IMR-90 (cell line): ENCODE data around the gene CATSPER3. TPM values are rescaled to one million over a fixed set of nuclear protein-coding genes. Genes with fewer than 3 reads are reported as not detected.
A peak's percentile ranks its signal among the peaks of the same experiment; 100 is the strongest.

Source experiments
- ATAC-seq: fragments of 200-7000 bp; cut with Tn5 transposase; 2 replicates; pipeline ENCODE4 v1.9.1; 2020; ENCODE audit warnings: low read depth, mild to moderate bottlenecking, moderate library complexity
- BruUV-seq: library from RNA; stranded (reverse); fragments of 400-500 nt; replicated peaks from 2 replicates; lab custom pipeline; 2021; lab: Mats Ljungman, UMichigan
- CTCF ChIA-PET: fragments of 300-600 bp; formaldehyde crosslinking; extraction: SDS; loops from one replicate; lab custom pipeline; 2021; ENCODE audit warnings: antibody characterized with exemption; lab: Yijun Ruan, JAX
- POLR2A ChIA-PET: fragments of 300-600 bp; sonication (Branson Sonifier 250); formaldehyde crosslinking; loops from one replicate; lab custom pipeline; 2022; ENCODE audit warnings: antibody characterized with exemption; ENCODE audit not compliant: unreplicated experiment; lab: Charles Lee
- DNase-seq: peaks from one replicate; pipeline ENCODE4 v3.0.0; 2013
- H2AFZ ChIP-seq: replicated peaks from 2 replicates; pipeline ENCODE3; 2013; ENCODE audit warnings: low read length, mild to moderate bottlenecking; ENCODE audit not compliant: poor library complexity
- H2AK5ac ChIP-seq: 2 replicates; pipeline ENCODE4 v1.6.1; 2013; ENCODE audit warnings: low read depth, low read length, inconsistent platforms
- H2AK9ac ChIP-seq: replicated peaks from 2 replicates; pipeline ENCODE3; 2013; ENCODE audit warnings: mild to moderate bottlenecking, low read depth, low read length, moderate library complexity; ENCODE audit not compliant: poor library complexity
- H2BK120ac ChIP-seq: 2 replicates; pipeline ENCODE4 v1.6.1; 2013; ENCODE audit warnings: low read depth, low read length, inconsistent platforms
- H2BK15ac ChIP-seq: 3 replicates; pipeline ENCODE4 v1.6.1; 2013; ENCODE audit warnings: low read depth, low read length, inconsistent platforms
- H2BK20ac ChIP-seq: 2 replicates; pipeline ENCODE4 v1.6.1; 2013; ENCODE audit warnings: low read depth, mild to moderate bottlenecking, inconsistent platforms, low read length, moderate library complexity
- H2BK5ac ChIP-seq: 2 replicates; pipeline ENCODE4 v1.6.1; 2013; ENCODE audit warnings: mild to moderate bottlenecking, low read depth, low read length, inconsistent platforms; ENCODE audit not compliant: poor library complexity, severe bottlenecking
- H3K14ac ChIP-seq: replicated peaks from 2 replicates; pipeline ENCODE4 v1.6.1; 2013; ENCODE audit warnings: low read depth, low read length, inconsistent platforms
- H3K18ac ChIP-seq: 2 replicates; pipeline ENCODE4 v1.6.1; 2013; ENCODE audit warnings: low read depth, low read length, control low read depth
- H3K23ac ChIP-seq: 2 replicates; pipeline ENCODE4 v1.6.1; 2013; ENCODE audit warnings: low read depth, low read length, inconsistent platforms
- H3K27ac ChIP-seq: 2 replicates; pipeline ENCODE4 v1.5.1; 2013; ENCODE audit warnings: mild to moderate bottlenecking, control low read depth, low read length; ENCODE audit not compliant: insufficient read depth
- H3K27me3 ChIP-seq: 2 replicates; pipeline ENCODE4 v1.6.1; 2013; ENCODE audit warnings: low read length; ENCODE audit not compliant: control insufficient read depth, insufficient read depth
- H3K36me3 ChIP-seq: 2 replicates; pipeline ENCODE4 v1.6.1; 2013; ENCODE audit warnings: low read length, mixed read lengths; ENCODE audit not compliant: control insufficient read depth, insufficient read depth
- H3K4ac ChIP-seq: 2 replicates; pipeline ENCODE4 v1.6.1; 2013; ENCODE audit warnings: low read depth, low read length, inconsistent platforms
- H3K4me1 ChIP-seq: 2 replicates; pipeline ENCODE4 v1.6.1; 2013; ENCODE audit warnings: low read length, mixed read lengths; ENCODE audit not compliant: control insufficient read depth, insufficient read depth
- H3K4me2 ChIP-seq: 2 replicates; pipeline ENCODE4 v1.6.1; 2013; ENCODE audit warnings: low read depth, mild to moderate bottlenecking, control low read depth, low read length, moderate library complexity
- H3K4me3 ChIP-seq: 2 replicates; pipeline ENCODE4 v1.5.1; 2013; ENCODE audit warnings: low read depth, mild to moderate bottlenecking, control low read depth, low read length, moderate library complexity; ENCODE audit not compliant: insufficient read depth
- H3K56ac ChIP-seq: 2 replicates; pipeline ENCODE4 v1.6.1; 2013; ENCODE audit warnings: low read length, inconsistent platforms; ENCODE audit not compliant: insufficient read depth; ENCODE audit errors: extremely low read depth
- H3K79me1 ChIP-seq, 2 experiments: 2 replicates each; pipeline ENCODE4 v1.6.1; 2013; ENCODE audit warnings: low read length in 2 of 2, inconsistent platforms in 1 of 2, low read depth in 1 of 2
- H3K9ac ChIP-seq: 2 replicates; pipeline ENCODE4 v1.6.1; 2013; ENCODE audit warnings: low read depth, low read length, control low read depth
- H3K9me1 ChIP-seq: 2 replicates; pipeline ENCODE4 v1.6.1; 2013; ENCODE audit warnings: low read length, inconsistent platforms; ENCODE audit not compliant: insufficient read depth
- H3K9me3 ChIP-seq: 2 replicates; pipeline ENCODE4 v1.6.1; 2013; ENCODE audit warnings: low read length; ENCODE audit not compliant: control insufficient read depth, insufficient read depth
- H4K20me1 ChIP-seq: 2 replicates; pipeline ENCODE4 v1.6.1; 2013; ENCODE audit warnings: low read length, inconsistent platforms; ENCODE audit not compliant: insufficient read depth
- H4K5ac ChIP-seq: 2 replicates; pipeline ENCODE4 v1.6.1; 2013; ENCODE audit warnings: mild to moderate bottlenecking, low read depth, low read length, control low read depth
- H4K8ac ChIP-seq, 2 experiments: 2 replicates each; pipeline ENCODE4 v1.6.1; 2013; ENCODE audit warnings: low read depth in 2 of 2, low read length in 2 of 2, control low read depth in 1 of 2, inconsistent platforms in 1 of 2
- H4K91ac ChIP-seq: 2 replicates; pipeline ENCODE4 v1.6.1; 2013; ENCODE audit warnings: low read depth, low read length, inconsistent platforms; ENCODE audit not compliant: insufficient read depth
- BHLHE40 ChIP-seq: fragments of 150-350 bp; IDR thresholded peaks from 2 replicates; pipeline ENCODE4 v1.6.1; 2016; ENCODE audit warnings: mild to moderate bottlenecking, low read depth, low read length
- CEBPB ChIP-seq: IDR thresholded peaks from 2 replicates; pipeline ENCODE4 v1.6.1; 2012; ENCODE audit warnings: low read depth, low read length, improper control_type of control experiment
- CHD1 ChIP-seq: IDR thresholded peaks from 2 replicates; pipeline ENCODE4 v1.6.1; 2012; ENCODE audit warnings: low read depth, low read length, improper control_type of control experiment
- FOS ChIP-seq: fragments of 150-350 bp; IDR thresholded peaks from 2 replicates; pipeline ENCODE4 v1.6.1; 2016; ENCODE audit warnings: low read depth, low read length
- MAFK ChIP-seq: IDR thresholded peaks from 2 replicates; pipeline ENCODE4 v1.6.1; 2012; ENCODE audit warnings: low read depth, low read length, improper control_type of control experiment
- MAZ ChIP-seq: IDR thresholded peaks from 2 replicates; pipeline ENCODE4 v1.6.1; 2012; ENCODE audit warnings: low read depth, mild to moderate bottlenecking, low read length, improper control_type of control experiment, moderate library complexity, borderline replicate concordance
- MXI1 ChIP-seq: IDR thresholded peaks from 2 replicates; pipeline ENCODE4 v1.6.1; 2012; ENCODE audit warnings: low read depth, mild to moderate bottlenecking, low read length, moderate library complexity, borderline replicate concordance
- NFE2L2 ChIP-seq: fragments of 150-350 bp; IDR thresholded peaks from 2 replicates; pipeline ENCODE4 v1.6.1; 2016; ENCODE audit warnings: low read depth, mild to moderate bottlenecking, low read length
- POLR2A ChIP-seq: IDR thresholded peaks from 2 replicates; pipeline ENCODE4 v1.6.1; 2012; ENCODE audit warnings: mild to moderate bottlenecking, low read depth, low read length
- RAD21 ChIP-seq: IDR thresholded peaks from 2 replicates; pipeline ENCODE4 v1.6.1; 2012; ENCODE audit warnings: low read length, improper control_type of control experiment
- RCOR1 ChIP-seq: IDR thresholded peaks from 2 replicates; pipeline ENCODE4 v1.6.1; 2012; ENCODE audit warnings: mild to moderate bottlenecking, low read length, improper control_type of control experiment; ENCODE audit not compliant: insufficient replicate concordance
- RFX5 ChIP-seq: IDR thresholded peaks from 2 replicates; pipeline ENCODE4 v1.8.0; 2012; ENCODE audit warnings: low read depth, mild to moderate bottlenecking, low read length, moderate library complexity
- SMC3 ChIP-seq: fragments of 150-350 bp; IDR thresholded peaks from 2 replicates; pipeline ENCODE4 v1.6.1; 2016; ENCODE audit warnings: low read depth, mild to moderate bottlenecking, antibody characterized with exemption, low read length, moderate library complexity
- WGBS, 2 experiments: methylation state at CpG; one replicate each; pipeline versions ENCODE4 v1.1.5 to v1.1.7; 2013; ENCODE audit warnings: missing lambda C conversion rate in 2 of 2; ENCODE audit not compliant: insufficient read length in 1 of 2; ENCODE audit errors: extremely low coverage in 2 of 2; 5-methylcytosine and 5-hydroxymethylcytosine counted together
- dilution Hi-C: fragments of 300-500 bp; cut with HindIII; formaldehyde crosslinking; loops from one replicate; pipeline ENCODE4 v1.14.3; 2018; ENCODE audit warnings: low sequenced_read_pairs; ENCODE audit not compliant: unreplicated experiment
- in situ Hi-C: fragments of 300-500 bp; cut with MboI; formaldehyde crosslinking; loops from 3 replicates; pipeline ENCODE4 v1.14.3; 2019; ENCODE audit warnings: low sequenced_read_pairs, inconsistent platforms, mixed read lengths
- intact Hi-C: fragments of 100-400 bp; cut with micrococcal nuclease; formaldehyde crosslinking; loops from 2 replicates; pipeline ENCODE4 v1.10.0; 2022
- polyA plus RNA-seq, 3 experiments: library from polyadenylated mRNA; depleted of rRNA; stranded (reverse); fragments of >200 nt; gene quantifications; 2 replicates each; pipeline ENCODE4 v1.2.3, GENCODE V29; 2012; ENCODE audit warnings: low replicate concordance in 1 of 3
- total RNA-seq: library from RNA; depleted of rRNA; stranded (reverse); fragments of >200 nt; gene quantifications from 2 replicates; pipeline ENCODE4 v1.2.3, GENCODE V29; 2012
- TF ChIP-seq, protein P1 (sequence below): conservative IDR thresholded peaks from 2 replicates; pipeline ENCODE4 v1.5.1; 2012; ENCODE audit warnings: mild to moderate bottlenecking, low read depth, low read length, improper control_type of control experiment
- TF ChIP-seq, protein P2 (sequence below): fragments of 150-350 bp; IDR thresholded peaks from 2 replicates; pipeline ENCODE4 v1.6.1; 2016; ENCODE audit warnings: low read depth, mild to moderate bottlenecking, low read length, moderate library complexity, borderline replicate concordance
- TF ChIP-seq, protein P3 (sequence below): fragments of 150-350 bp; IDR thresholded peaks from 2 replicates; pipeline ENCODE4 v1.6.1; 2017; ENCODE audit warnings: mild to moderate bottlenecking, antibody characterized with exemption, low read length, low read depth

CATSPER3 gene
- total and polyA plus RNA-seq, 2 of the 4 experiments (the other 2 are of a cell fraction) = under 0.01 to 0.12 TPM

DNA sequence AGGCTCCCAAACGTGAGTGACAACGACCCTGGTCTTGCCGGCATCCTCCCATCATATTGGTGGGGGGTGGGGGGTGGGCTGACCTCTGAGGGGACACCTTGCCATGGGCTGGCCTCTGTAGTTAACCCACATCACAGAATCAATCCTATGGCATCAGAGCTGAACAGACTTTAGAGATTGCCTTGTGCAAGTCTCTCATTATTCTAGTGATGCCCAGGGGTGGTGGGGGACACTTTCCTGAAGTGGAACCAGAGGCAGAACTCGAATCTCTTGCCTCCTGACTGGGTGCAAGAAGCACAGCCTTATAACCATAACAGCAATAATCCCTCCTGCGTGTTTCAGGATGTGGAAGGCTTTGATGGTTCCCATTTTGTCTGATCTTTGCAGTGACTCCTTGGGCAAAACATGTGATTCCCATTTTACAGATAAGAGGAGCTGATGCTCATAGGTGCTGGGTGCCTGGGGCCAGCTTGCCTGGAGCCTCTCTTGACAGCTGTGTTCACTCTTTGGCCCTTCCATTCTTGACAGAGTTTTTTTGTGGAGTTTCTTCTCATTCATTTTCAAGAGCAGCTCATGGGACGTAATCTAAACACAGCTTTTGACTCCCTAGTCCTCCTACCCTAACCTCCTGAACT is 84.9 kb downstream of the CATSPER3 start:
- in situ Hi-C loops = no loop called here
- H2AK5ac ChIP-seq = 0 out of 2 replicates have a peak overlapping the region, but pooled peaks have one; percentile 53
- no peak overlapping the region for H3K23ac ChIP-seq
- CTCF ChIA-PET = no interaction called here
- no peak overlapping the region for H3K4me2 ChIP-seq
- no peak overlapping the region; the same call in 1 of the 2 replicates for H3K18ac ChIP-seq
- H3K4me3 ChIP-seq = no peak overlapping the region
- intact Hi-C loops = no loop called here
- H3K9me1 ChIP-seq = peaks cover 11% of the 10 kb centered on the region
- no peaks in the 10 kb centered on the region for H3K36me3 ChIP-seq
- peaks cover 12% of the 10 kb centered on the region; the same call in 1 of the 2 replicates for H3K4me1 ChIP-seq
- H2AFZ ChIP-seq = no peak overlapping the region
- no TSS peak for BruUV-seq
- no peak overlapping the region for H3K9ac ChIP-seq
- H3K14ac ChIP-seq = no peak overlapping the region
- H4K8ac ChIP-seq = no peak overlapping the region
- no peak overlapping the region for H2BK15ac ChIP-seq
- no peaks in the 10 kb centered on the region; the same call in 1 of the 2 replicates for H4K20me1 ChIP-seq
- no peak overlapping the region for H2BK120ac ChIP-seq
- DNase-seq (no peak), ATAC-seq (no peak)
- no peak overlapping the region for H2BK20ac ChIP-seq
- peaks cover 30% of the 10 kb centered on the region for H3K27me3 ChIP-seq
- no peak overlapping the region for H4K5ac ChIP-seq
- no peaks in the 10 kb centered on the region for H3K79me1 ChIP-seq
- no peak overlapping the region for H3K56ac ChIP-seq
- H3K27ac ChIP-seq = no peak overlapping the region
- POLR2A ChIA-PET = no interaction called here
- H3K4ac ChIP-seq = no peak overlapping the region
- H3K9me3 ChIP-seq = no peaks in the 10 kb centered on the region
- no peak overlapping the region for H4K91ac ChIP-seq
- WGBS, 2 experiments = no CpG with 5 or more reads among the region's 6 CpGs
- H2AK9ac ChIP-seq = no peak overlapping the region
- H2BK5ac ChIP-seq = no peak overlapping the region
- TF ChIP-seq, protein P1, sequence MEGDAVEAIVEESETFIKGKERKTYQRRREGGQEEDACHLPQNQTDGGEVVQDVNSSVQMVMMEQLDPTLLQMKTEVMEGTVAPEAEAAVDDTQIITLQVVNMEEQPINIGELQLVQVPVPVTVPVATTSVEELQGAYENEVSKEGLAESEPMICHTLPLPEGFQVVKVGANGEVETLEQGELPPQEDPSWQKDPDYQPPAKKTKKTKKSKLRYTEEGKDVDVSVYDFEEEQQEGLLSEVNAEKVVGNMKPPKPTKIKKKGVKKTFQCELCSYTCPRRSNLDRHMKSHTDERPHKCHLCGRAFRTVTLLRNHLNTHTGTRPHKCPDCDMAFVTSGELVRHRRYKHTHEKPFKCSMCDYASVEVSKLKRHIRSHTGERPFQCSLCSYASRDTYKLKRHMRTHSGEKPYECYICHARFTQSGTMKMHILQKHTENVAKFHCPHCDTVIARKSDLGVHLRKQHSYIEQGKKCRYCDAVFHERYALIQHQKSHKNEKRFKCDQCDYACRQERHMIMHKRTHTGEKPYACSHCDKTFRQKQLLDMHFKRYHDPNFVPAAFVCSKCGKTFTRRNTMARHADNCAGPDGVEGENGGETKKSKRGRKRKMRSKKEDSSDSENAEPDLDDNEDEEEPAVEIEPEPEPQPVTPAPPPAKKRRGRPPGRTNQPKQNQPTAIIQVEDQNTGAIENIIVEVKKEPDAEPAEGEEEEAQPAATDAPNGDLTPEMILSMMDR = no peak
- no peak for TF ChIP-seq CEBPB
- no peak for TF ChIP-seq BHLHE40
- no peak for TF ChIP-seq RFX5
- no peak for TF ChIP-seq MAFK
- TF ChIP-seq, protein P2, sequence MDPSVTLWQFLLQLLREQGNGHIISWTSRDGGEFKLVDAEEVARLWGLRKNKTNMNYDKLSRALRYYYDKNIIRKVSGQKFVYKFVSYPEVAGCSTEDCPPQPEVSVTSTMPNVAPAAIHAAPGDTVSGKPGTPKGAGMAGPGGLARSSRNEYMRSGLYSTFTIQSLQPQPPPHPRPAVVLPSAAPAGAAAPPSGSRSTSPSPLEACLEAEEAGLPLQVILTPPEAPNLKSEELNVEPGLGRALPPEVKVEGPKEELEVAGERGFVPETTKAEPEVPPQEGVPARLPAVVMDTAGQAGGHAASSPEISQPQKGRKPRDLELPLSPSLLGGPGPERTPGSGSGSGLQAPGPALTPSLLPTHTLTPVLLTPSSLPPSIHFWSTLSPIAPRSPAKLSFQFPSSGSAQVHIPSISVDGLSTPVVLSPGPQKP = no peak
- TF ChIP-seq CHD1 = no peak
- no peak for TF ChIP-seq RCOR1
- TF ChIP-seq, protein P3, sequence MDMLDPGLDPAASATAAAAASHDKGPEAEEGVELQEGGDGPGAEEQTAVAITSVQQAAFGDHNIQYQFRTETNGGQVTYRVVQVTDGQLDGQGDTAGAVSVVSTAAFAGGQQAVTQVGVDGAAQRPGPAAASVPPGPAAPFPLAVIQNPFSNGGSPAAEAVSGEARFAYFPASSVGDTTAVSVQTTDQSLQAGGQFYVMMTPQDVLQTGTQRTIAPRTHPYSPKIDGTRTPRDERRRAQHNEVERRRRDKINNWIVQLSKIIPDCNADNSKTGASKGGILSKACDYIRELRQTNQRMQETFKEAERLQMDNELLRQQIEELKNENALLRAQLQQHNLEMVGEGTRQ = no peak
- TF ChIP-seq MAZ = no peak
- no peak for TF ChIP-seq MXI1
- no peak for TF ChIP-seq FOS
- no peak for TF ChIP-seq SMC3
- TF ChIP-seq POLR2A = no peak
- TF ChIP-seq NFE2L2 = no peak
- no peak for TF ChIP-seq RAD21
- dilution Hi-C loops = no loop called here
